ENCODE results near the gene RIN1. TPM values are rescaled to one million over a fixed set of nuclear protein-coding genes. Genes with fewer than 3 reads are reported as not detected.

Gene RIN1
- 1 to 10 TPM in 3 of 4 donors, under 1 TPM in 1; 0.98 to 3.7 (median 3.3) TPM for total RNA-seq

- TF ChIP-seq CTCF (IDR thresholded peaks at IDR 0.05; ENCODE audit: low read depth): no peak
Measured at GRCh38 chr11:66336234-66337102, at the start of gene RIN1. Gene RIN1, minus strand, starts transcription at chr11:66336434. Its CDS starts 32 bp downstream, at chr11:66336402.

GRCh38 chr11:66373265-66373664, 37.0 kb upstream of the RIN1 start:
- no peak for TF ChIP-seq CTCF (IDR thresholded peaks at IDR 0.05; ENCODE audit: low read depth)

- TF ChIP-seq CTCF (IDR thresholded peaks at IDR 0.05; ENCODE audit: low read depth): no peak
Measured at GRCh38 chr11:66371627-66372415, 35.6 kb upstream of the RIN1 start, which contains the start of gene SLC29A2. Gene SLC29A2, minus strand, starts transcription at chr11:66371760. Its CDS starts 169 bp downstream, at chr11:66371591.

DNA sequence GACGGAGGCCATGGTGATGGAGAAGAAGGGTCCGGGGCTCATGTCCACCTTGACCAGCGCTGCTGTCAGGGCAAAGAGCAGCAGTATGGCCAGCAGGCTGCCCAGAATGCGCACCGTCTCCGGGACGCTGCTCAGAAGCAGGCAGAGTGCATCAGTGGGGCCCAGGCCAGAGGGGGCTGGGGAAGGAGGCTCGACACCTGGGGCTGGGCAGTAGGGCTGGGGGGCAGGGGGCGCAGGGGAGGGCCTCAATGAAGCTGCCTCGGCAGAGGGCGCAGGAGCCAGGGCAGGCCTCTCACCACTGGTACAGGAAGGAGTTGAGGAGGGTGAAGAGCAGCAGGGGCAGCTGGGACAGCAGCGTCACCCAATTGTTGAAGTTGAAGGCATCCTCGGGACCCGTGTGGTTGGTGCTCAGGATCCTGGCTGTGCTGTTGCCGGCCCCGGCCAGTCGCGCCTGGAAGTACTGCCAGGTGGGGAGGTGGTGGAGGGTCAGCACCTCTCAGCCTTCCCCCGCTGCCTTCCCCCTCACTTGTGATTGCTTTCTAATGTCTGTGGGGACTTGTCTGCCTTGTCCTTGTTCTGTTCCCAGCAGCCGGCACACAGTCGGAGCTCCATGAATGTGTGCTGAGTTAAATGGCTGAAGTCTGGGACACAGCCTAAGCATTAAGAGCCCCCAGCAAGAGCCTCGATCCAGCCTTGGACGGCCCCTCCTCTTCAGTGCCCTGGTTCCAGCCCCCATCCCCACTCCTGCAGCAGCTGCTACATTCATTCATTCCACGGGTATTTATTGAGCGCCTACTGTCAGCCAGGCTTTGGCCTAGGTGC, 33.0 kb upstream of the RIN1 start:
- TF ChIP-seq CTCF (IDR thresholded peaks at IDR 0.05; ENCODE audit: low read depth): no peak

DNA sequence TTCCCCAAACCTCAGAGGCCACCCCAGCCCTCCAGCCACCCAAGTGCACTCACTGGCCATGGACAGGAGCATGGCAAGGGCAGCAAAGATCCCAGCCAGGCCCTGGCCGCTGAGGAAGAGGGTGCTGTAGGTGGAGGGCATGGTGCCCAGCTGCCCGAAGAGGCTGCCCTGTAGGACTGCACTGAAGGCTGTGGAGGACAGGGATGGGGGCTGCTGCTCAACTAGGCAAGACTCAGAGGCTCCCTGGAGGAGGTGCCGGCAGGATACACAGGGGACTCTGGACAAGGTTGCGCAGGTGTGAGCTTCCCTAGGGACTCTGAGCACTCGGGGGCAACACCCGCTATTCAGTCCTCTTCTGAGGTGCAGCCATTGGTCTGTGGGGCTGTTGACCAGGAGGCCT, 32.2 kb upstream of the RIN1 start:
- no peak for TF ChIP-seq CTCF (IDR thresholded peaks at IDR 0.05; ENCODE audit: low read depth)

DNA sequence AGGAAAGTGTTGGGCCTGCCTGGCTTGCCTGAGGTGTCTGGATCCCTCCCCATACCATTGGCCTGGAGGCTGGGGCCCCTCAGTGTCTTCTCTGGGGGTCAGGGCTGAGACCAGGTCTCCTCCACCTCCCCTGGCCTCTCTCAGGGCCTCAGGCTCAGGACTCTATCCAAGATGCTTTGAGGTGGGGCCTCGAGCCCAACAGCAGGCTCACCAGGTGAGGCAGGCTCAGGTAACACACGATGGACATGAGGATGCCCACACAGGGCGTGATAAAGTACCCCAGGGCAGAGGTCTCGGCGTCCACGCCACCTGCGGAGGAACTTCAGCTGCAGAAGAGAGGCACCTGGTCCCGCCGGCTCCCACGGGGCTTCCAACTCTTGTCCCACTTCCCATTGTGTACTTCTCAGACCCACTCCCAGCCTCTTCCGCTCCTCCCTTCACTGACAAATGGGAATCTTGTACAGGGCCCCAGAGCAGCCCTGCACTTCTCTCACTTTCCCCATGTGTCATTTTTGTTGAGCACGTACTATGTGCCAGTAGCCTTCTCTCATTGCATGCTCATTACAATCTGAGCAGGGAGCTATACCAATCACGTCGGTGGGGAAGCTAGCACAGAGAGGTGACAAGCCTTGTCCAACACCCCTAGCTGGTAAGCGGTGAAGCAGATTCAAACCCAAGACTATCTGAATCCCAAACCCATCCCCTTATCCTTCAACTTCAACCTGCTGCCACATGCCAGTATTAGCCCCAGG, 31.5 kb upstream of the RIN1 start:
- TF ChIP-seq CTCF (IDR thresholded peaks at IDR 0.05; ENCODE audit: low read depth): no peak
